HG02798 (cell line): Measurements from ENCODE around the gene RNF141.

Source experiments
- ATAC-seq: cut with Tn5 transposase; IDR thresholded peaks from one replicate; pipeline ENCODE4 v1.9.1; 2021; ENCODE audit warnings: mild to moderate bottlenecking; ENCODE audit not compliant: unreplicated experiment, poor library complexity

RNF141 gene

DNA sequence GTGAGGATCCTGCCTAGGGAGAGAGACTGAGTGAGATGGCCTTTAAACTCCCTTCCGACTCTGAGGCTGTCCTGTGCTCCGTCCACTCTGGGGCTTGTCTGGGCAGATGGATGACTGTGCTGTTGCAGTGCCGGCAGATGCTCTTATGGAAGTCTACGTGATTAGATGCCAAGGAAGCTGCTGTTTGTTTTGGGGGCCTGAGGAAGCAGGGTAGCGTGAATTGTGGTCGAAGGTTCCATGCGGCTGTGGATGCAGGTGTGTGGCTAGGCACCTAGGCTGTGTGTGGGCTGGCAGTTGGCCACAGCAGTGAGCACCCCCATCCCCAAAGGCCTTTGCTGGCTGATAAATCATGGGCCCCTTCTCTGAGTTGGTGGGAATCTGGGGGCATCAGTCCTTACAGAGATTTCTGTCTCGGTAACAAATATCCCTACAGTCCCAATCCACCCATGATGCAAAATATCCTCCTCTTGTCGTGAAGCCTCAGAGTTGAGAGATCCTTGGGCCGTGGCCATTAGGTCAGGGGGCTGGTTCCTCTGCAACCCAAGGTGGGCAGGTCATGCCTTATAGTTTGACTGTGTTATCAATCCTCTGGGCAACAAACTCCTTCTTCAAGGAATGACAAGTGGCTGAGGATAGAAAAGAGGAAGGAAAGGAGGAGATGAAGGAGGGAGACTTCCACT is 54.7 kb downstream of the RNF141 start:
- ATAC-seq, result no peak

DNA sequence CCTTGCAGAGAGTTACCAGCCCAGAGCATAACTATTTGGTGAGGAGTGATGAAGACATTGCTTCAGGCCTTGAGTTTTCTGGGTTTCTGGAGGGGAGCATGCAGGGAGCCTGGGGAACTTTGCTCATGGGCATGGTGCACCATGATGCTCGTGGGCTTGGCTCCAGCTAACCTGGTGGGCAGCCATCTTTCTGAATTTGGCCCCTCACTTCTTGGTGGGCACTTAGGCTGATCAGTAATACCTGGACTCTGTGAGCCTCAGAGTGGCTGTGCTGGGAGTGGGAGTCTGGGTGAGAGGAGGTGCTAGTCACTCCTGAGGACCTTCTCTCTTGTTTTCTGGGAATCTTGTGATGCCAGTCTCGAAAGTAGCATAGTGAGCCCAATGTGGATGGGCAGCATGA is 55.3 kb downstream of the RNF141 start:
- ATAC-seq, result no peak

DNA sequence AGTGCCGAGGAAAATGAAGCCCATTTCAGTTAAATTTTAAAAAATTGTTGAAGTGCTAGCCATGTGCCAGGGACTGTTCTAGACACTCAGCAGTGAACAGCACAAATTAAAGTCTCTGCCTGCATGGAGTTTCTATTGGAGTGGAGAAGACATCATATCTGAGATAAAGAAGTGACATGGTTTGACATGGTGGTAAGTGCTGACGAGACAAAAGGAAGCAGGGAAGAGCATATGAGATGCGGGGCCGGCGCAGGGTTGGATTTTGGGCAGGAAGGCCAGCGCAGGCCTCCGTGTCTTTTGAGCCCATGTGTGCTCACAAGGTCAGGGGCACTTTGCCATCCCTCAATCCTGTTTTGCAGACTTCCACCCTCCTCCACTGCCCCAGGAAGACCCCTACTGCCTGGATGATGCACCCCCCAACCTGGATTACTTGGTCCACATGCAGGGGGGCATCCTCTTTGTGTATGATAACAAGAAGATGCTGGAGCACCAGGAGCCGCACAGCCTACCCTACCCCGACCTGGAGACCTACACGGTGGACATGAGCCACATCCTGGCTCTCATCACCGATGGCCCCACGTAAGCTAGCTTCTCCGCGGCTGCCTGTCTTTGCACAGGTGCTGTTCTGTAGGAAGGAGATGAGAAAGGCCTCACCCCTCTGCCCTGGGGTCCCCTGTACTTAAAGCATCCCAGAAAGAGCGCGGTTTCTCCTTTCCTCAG is 56.4 kb downstream of the RNF141 start:
- no peak for ATAC-seq

DNA sequence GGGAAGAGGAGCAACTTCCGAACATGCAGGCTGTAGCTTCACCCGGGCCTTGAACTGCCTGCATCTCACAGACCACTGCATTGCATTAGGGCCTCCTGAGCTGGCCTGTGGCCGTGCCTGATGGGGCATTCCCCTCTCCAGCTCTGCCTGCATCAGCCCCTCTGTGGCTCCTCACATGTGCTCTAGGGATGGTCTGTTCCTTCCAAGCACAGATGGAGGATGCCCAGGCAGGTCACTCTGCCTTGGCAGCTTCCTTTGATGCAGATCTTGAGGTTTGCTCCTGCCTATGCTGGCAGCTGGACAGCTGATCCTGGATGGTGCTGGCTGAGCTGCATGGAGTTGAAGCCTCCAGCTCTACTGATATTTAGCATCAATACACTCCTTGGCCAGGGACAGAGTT is 57.4 kb downstream of the RNF141 start:
- ATAC-seq, result no peak

DNA sequence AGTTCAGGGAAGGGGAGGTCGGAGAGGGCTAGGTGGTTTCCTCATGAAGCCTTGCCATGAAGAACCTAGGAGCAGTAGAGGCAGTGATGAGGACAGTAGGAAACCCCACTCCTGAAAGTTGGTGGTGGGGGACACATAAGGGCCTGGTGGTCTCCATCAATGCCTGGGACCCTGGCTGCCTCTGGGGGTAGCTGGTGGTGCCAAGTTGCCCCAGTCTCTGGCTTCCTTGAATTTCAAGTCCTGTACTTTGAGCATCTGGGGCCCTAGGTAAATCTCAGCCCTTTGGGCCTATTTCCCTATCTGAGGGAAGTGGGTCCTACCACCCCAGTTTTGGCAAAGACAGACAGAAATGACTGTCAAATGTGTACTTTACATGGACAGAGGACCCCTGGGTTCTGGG is 57.8 kb downstream of the RNF141 start:
- ATAC-seq, result no peak

DNA sequence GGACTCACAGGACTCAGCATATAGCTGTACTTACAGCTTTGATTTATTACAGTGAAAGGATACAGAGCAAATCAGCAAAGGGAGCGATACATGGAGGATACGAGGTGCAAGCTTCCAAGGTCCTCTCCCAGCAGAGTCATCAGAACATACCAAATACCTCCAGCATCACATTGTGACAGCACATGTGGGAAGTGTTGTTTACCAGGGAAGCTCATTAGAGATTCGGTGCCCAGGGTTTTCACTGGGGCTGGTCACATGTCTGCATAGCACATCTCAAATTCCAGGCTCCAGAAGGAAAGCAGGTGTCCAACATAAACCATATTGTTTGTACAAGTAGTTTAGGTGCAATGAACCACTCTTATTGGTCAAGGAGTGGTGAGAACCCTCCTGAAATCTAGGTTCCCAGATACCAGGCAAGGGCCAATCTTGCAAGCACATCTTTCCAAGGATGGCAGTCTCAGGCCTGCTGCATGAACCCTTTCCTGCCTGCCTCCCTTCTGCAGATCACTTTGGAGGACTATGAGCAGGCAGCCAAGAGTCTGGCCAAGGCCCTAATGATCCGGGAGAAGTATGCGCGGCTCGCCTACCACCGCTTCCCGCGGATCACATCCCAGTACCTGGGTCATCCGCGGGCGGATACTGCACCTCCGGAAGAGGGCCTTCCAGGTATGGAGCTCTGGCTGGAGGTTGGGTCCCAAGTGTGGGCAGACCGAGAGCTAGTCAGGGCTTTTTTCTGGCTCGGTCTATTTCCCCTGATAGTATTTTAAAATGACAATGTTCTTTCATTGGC is 59.2 kb downstream of the RNF141 start:
- no peak for ATAC-seq

DNA sequence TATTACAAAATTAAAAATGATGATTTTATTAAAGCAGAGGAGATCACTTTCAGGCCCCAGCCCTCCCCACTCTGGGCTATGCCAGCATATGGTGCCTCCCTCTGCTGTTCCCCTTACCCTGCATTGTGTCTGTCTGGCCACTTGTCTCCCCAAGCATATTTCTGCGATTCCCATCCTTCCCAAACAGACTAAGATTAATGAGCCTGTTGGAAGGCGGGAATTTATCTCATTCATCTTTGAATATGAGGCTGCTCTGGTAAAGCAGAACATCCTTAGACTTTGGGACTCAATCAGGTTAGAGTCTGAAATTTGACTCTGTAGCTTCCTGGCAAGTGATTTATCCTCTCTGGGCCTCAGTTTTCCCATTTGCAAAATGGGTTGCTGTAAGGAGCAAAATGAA is 60.2 kb downstream of the RNF141 start:
- ATAC-seq, result no peak

DNA sequence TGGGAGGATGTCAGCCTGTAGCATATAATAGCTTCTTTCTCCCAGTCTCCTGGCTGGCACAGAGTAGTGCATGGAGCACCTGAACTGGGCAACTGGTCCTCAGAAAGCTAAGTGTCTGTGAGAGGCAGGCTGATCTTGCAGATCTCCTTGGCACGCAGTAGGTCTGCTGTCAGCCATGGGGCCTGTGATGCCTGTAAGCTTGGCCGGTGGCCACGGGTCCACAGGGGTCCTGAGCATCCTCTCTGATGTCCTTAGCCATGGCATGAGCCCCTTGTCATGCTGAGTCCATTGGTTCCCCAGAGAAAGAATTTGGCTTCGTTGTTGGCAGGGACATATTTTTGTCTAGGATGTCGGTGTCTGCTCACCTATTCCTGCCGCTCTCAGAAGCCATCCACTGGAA is 61.0 kb downstream of the RNF141 start:
- ATAC-seq, result no peak

DNA sequence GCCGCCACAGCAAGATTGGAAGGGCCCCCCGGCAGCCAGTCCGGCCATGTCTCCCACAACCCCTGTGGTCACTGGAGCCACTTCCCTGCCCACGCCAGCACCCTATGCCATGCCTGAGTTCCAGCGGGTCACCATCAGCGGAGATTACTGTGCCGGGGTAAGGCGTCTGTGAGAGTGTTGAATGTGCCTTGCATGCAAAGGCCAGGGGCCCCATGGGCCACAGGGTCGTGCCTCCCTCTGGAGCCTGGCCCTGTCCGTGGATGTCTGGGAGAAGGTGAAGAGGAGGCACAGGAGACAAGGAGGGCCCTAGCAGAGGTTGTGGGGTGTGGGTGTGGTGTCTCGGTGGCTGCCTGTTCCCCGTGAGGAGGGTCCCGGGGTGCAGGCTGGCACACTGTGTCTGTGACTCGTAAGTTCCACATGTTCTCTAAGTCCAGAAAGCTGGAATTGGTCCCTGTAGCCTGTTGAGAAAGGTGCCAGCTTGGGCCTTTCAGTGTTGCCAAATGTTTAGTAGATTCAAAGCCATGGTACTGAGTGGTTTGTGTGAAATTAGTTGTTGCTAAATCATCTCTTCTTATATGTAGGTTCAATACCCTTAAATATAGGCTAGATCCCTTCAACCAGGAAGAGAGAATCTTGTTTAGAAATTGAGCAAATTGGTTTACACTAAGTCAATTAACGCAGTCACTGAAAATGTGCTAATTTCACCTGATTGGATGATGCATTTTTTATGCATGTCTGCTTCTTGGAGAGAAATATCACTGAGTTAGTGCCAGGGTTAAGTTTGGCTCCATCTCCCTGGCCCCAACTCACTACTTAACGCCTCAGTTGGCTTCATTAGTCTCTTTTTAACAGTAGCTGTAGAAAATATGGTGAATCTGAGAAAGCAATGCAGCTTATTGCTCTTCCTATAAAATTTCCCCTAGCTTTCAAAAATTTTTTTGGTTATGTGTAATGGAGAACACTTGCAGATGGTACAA is 62.1 kb downstream of the RNF141 start:
- ATAC-seq, result no peak

DNA sequence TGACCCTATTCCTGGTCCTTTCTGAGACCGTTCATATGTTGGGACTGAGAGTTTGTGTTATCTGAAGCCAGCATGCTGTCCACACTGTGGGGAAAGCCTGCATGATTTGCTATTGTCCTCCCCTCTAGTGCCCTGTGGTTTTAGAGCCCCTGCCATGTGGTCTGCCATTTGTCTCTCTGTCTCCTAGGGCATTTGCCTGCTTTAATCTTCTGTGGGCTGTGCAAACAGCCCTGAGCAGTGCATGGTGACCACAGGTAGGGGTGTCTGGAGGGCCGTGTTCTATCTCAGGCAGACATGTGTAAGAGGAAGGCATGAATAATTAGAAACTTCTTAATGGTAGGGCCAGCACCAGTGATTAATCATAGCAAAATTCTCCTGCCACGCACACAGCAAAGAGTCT is 62.9 kb downstream of the RNF141 start:
- ATAC-seq, result no peak

DNA sequence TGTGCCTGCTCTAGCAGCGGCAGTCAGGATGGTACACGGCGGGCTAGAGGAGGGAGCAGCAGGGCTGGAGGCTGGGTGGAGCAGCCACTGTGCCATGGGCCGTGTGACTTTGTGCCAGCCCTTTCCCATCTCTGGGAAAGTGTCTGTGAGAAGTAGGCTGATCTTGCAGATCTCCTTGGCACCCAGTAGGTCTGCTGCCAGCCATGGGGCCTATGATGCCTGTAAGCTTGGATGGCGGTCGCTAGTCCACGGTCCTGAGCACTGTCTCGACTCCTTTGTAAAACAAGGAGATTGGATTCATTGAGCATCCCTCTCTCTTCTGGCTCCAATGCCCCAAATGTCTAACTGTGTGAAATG is 63.3 kb downstream of the RNF141 start:
- no peak for ATAC-seq

DNA sequence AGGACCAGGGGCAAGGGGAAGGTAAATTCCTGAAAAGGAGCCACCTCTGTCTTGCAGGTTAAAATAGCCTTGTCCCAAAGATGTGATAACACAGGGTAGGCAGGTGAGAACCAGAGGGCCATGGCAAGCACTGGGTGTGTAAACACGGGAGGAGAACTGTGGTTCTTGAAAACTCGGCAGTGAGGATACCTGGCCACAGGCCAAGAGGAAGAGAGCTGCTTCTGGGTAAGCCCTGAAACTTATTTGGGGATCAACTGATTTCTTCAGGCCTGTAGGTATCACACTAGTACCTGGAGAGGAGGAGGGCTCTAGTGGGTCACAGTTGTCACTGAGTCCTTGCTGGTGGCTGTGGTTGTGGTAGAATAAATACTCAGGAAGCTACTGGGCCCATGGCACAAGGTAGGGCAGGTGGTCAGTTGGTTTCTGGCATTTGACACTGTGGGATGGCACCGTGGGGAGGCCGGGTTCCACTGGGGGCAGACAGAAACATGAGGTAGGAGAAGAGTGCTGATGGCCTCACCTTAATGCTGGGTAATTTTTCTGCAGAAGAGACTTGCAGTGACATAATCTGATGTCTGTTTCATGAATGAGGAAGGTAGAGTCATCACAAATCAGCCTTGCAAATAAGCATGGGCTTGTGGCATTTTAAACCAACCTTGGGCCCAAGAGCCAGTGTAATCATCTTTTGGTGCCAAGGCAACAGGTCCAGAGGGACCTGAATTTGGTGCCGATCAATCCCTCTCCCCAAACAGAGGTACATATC is 63.9 kb downstream of the RNF141 start:
- ATAC-seq, result no peak

DNA sequence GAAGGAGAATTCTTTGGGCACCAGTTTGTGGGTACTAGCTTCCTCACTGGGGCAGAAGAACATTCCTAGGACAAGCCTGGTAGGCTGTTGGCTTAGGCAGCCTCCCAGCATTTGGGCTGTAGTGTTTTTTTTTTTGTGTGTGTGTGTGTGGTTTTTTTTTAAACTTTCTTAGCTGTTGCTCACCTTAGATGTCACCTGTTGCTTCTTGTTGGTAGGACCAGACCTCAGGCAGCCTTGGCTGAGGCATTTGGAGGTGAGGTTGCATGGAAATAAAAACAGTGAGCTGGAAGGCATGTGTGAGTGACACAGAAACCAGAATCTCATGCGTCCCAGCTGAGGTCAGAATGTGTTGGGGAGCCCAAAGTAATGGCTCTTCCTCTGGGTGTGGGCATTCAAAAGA is 64.6 kb downstream of the RNF141 start:
- no peak for ATAC-seq

DNA sequence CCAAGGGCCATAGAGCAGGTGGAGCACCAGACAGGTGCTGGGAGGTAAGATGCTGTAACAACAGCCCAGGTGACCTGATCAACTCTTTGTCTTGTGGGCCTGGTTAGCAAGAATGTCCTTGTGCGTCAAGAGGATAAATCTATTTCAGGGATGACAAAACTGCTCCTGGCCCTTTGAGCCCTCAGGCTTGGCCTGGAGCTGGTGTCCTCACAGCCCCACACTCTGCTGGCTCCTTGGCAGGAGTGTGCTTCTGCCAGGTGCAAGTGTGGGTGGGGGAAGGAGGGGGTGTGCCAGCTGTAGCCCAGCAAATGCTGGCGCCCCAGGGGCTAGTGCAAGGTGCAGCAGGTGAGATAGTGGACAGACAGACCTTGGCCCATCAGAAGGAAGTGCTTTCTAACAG is 66.4 kb downstream of the RNF141 start:
- ATAC-seq, result no peak

DNA sequence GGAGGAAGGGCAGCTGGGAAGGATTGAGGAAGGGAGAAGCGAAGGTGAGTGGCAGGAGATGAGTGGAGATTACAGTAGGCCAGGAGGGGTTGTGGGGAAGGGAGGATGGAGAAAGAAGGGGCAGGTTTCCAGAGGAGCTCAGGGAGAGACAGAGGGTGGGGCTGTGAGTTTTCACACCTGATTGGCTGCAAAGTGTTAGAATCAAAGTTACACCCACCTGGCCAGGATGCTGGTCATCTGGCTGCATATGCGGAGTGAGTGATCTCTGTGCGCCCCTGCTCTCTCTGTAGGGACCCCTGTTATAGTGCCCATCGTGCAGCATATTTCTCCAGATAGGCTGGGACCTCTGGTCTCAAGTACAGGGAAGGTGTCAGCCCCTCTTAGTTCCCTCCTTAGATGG is 67.6 kb downstream of the RNF141 start:
- ATAC-seq, result no peak

DNA sequence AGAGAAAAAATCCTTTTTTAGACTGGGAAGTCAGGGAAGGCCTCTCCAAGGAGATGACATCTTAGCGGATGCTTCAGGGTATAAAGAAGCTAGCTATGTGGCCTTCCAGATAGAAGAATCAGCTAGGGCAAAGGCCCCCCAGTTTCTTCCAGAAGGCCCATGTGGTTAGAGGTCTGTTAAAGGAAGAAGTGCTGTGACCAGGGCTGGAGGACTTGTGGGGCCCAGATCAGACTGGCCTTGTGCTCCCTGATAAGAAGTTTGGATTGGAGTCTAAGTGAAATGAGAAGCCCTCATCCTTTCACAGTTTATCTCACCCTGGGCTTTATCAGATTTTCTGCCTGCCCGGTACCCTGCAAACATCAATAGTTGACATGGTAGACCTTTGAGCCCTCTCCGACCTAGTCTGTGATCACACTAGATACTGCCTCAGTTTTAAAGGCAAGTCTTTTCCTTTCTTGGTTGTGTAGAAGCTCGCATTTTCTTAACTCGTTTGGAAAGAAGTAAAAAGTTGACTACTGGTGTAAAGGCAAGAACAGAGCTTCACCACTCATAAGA is 78.2 kb downstream of the RNF141 start:
- ATAC-seq, result no peak
